HUES64 (cell line): Measurements from ENCODE around the gene ZNF143.

Experiments
- H3K27ac ChIP-seq: 2 replicates; pipeline ENCODE4 v1.7.0; 2013; ENCODE audit warnings: low read depth, low read length, inconsistent platforms
- H3K27me3 ChIP-seq: 2 replicates; pipeline ENCODE4 v1.6.1; 2013; ENCODE audit warnings: mild to moderate bottlenecking, low read length; ENCODE audit not compliant: insufficient read depth
- H3K36me3 ChIP-seq: 2 replicates; pipeline ENCODE4 v1.6.1; 2013; ENCODE audit warnings: mild to moderate bottlenecking, low read length; ENCODE audit not compliant: insufficient read depth
- H3K4me1 ChIP-seq: 2 replicates; pipeline ENCODE4 v1.6.1; 2013; ENCODE audit warnings: mild to moderate bottlenecking, low read length, moderate library complexity; ENCODE audit not compliant: insufficient read depth
- H3K4me3 ChIP-seq: 2 replicates; pipeline ENCODE4 v1.5.1; 2013; ENCODE audit warnings: mild to moderate bottlenecking, low read length, moderate library complexity
- H3K9ac ChIP-seq: 2 replicates; pipeline ENCODE4 v1.6.1; 2013; ENCODE audit warnings: mild to moderate bottlenecking, low read depth, low read length
- H3K9me3 ChIP-seq: 2 replicates; pipeline ENCODE4 v1.6.1; 2013; ENCODE audit warnings: low read depth, low read length; ENCODE audit not compliant: insufficient read depth
- WGBS: fragments of 150-250, 120-280 bp; methylation state at CpG from one replicate; pipeline ENCODE4 v1.1.7; 2013; ENCODE audit warnings: missing lambda C conversion rate; 5-methylcytosine and 5-hydroxymethylcytosine counted together

ZNF143 gene

GRCh38 chr11:9527481-9528135 lies 66.8 kb downstream of the ZNF143 start:
- peaks cover 23% of the 10 kb centered on the region; the same call in 1 of the 2 replicates for H3K4me1 ChIP-seq
- 0 out of 2 replicates have a peak overlapping the region, but pooled peaks have one; percentile 13 for H3K27ac ChIP-seq
- WGBS: 90% methylated on average over 7 of the region's 8 CpGs
- no peaks in the 10 kb centered on the region for H3K27me3 ChIP-seq
- no peak overlapping the region for H3K4me3 ChIP-seq
- peaks cover 21% of the 10 kb centered on the region for H3K36me3 ChIP-seq
- no peak overlapping the region for H3K9ac ChIP-seq
- no peaks in the 10 kb centered on the region for H3K9me3 ChIP-seq

GRCh38 chr11:9528136-9528501 lies 67.3 kb downstream of the ZNF143 start:
- WGBS: no CpG with 5 or more reads among the region's 1 CpG
- Histone ChIP-seq H3K27ac (no peak overlapping the region), H3K4me1 (peaks cover 24% of the 10 kb centered on the region), H3K9ac (no peak overlapping the region), H3K27me3 (no peaks in the 10 kb centered on the region), H3K9me3 (no peaks in the 10 kb centered on the region), H3K36me3 (peaks cover 21% of the 10 kb centered on the region), H3K4me3 (no peak overlapping the region)

- H3K4me1 ChIP-seq: peaks cover 31% of the 10 kb centered on the region
- H3K9me3 ChIP-seq: no peaks in the 10 kb centered on the region
- H3K4me3 ChIP-seq: no peak overlapping the region
- peaks cover 21% of the 10 kb centered on the region for H3K36me3 ChIP-seq
- H3K27me3 ChIP-seq: no peaks in the 10 kb centered on the region
- no peak overlapping the region for H3K27ac ChIP-seq
- 87% methylated on average over 11 of the region's 12 CpGs for WGBS
- H3K9ac ChIP-seq: no peak overlapping the region
Observed at GRCh38 chr11:9528573-9529333, 67.9 kb downstream of the ZNF143 start.

- no peak overlapping the region for H3K9ac ChIP-seq
- WGBS: 80% methylated on average over 3 of the region's 3 CpGs
- no peaks in the 10 kb centered on the region for H3K9me3 ChIP-seq
- H3K4me3 ChIP-seq: no peak overlapping the region
- peaks cover 21% of the 10 kb centered on the region for H3K36me3 ChIP-seq
- H3K4me1 ChIP-seq: peaks cover 31% of the 10 kb centered on the region
- no peak overlapping the region for H3K27ac ChIP-seq
- no peaks in the 10 kb centered on the region for H3K27me3 ChIP-seq
Observed at GRCh38 chr11:9529334-9529650, 68.5 kb downstream of the ZNF143 start.

GRCh38 chr11:9530020-9530621 lies 69.3 kb downstream of the ZNF143 start:
- 83% methylated on average over 9 of the region's 9 CpGs for WGBS
- Histone ChIP-seq H3K27me3 (no peaks in the 10 kb centered on the region), H3K36me3 (peaks cover 18% of the 10 kb centered on the region), H3K9me3 (no peaks in the 10 kb centered on the region), H3K4me3 (no peak overlapping the region), H3K27ac (no peak overlapping the region), H3K9ac (no peak overlapping the region), H3K4me1 (peaks cover 36% of the 10 kb centered on the region)

- H3K27ac ChIP-seq: no peak overlapping the region
- no peaks in the 10 kb centered on the region for H3K9me3 ChIP-seq
- H3K36me3 ChIP-seq: peaks cover 10% of the 10 kb centered on the region
- H3K4me1 ChIP-seq: peaks cover 36% of the 10 kb centered on the region
- 92% methylated on average over 8 of the region's 8 CpGs for WGBS
- no peak overlapping the region for H3K9ac ChIP-seq
- H3K27me3 ChIP-seq: no peaks in the 10 kb centered on the region
- no peak overlapping the region for H3K4me3 ChIP-seq
Observed at GRCh38 chr11:9530901-9531625, 70.3 kb downstream of the ZNF143 start.

- H3K9ac ChIP-seq: no peak overlapping the region
Observed at GRCh38 chr11:9533058-9533457, 72.2 kb downstream of the ZNF143 start.

GRCh38 chr11:9533736-9534473 lies 73.1 kb downstream of the ZNF143 start:
- Histone ChIP-seq H3K27ac (peak overlapping the region; percentile 52; the same call in 1 of the 2 replicates), H3K27me3 (no peaks in the 10 kb centered on the region), H3K4me1 (peaks cover 33% of the 10 kb centered on the region), H3K9me3 (no peaks in the 10 kb centered on the region), H3K9ac (peak overlapping the region; percentile 8; the same call in 1 of the 2 replicates), H3K36me3 (no peaks in the 10 kb centered on the region), H3K4me3 (no peak overlapping the region)
- WGBS: 54% methylated on average over 5 of the region's 5 CpGs

More at GRCh38 chr11:9533058-9533457, 72.2 kb downstream of the ZNF143 start:
- no peaks in the 10 kb centered on the region for H3K9me3 ChIP-seq
- no peaks in the 10 kb centered on the region for H3K27me3 ChIP-seq
- H3K4me3 ChIP-seq: no peak overlapping the region
- H3K36me3 ChIP-seq: peaks cover under 1% of the 10 kb centered on the region; the same call in 1 of the 2 replicates
- peaks cover 36% of the 10 kb centered on the region for H3K4me1 ChIP-seq
- H3K27ac ChIP-seq: peak overlapping the region; percentile 55
- WGBS: 89% methylated on average over 9 of the region's 9 CpGs

- no peak overlapping the region for H3K4me3 ChIP-seq
- no peaks in the 10 kb centered on the region for H3K36me3 ChIP-seq
- H3K9ac ChIP-seq: no peak overlapping the region
- no peak overlapping the region; the same call in 1 of the 2 replicates for H3K27ac ChIP-seq
- H3K4me1 ChIP-seq: peaks cover 20% of the 10 kb centered on the region
- 82% methylated on average over 6 of the region's 6 CpGs for WGBS
- no peaks in the 10 kb centered on the region for H3K9me3 ChIP-seq
- H3K27me3 ChIP-seq: no peaks in the 10 kb centered on the region
Observed at GRCh38 chr11:9535189-9535781, 74.5 kb downstream of the ZNF143 start.

- 94% methylated on average over 2 of the region's 2 CpGs for WGBS
- Histone ChIP-seq H3K27me3 (no peaks in the 10 kb centered on the region), H3K36me3 (no peaks in the 10 kb centered on the region), H3K4me1 (peaks cover 15% of the 10 kb centered on the region), H3K9me3 (no peaks in the 10 kb centered on the region), H3K9ac (no peak overlapping the region), H3K4me3 (no peak overlapping the region), H3K27ac (no peak overlapping the region)
Observed at GRCh38 chr11:9538548-9538947, 77.7 kb downstream of the ZNF143 start.
